Effector CD4-positive, alpha-beta T cell (primary cell): Measurements from ENCODE around the gene FBN3.
"Not testable (repeated sequence)": the region's sequence is repeated elsewhere in the genome, so short reads cannot be mapped to it uniquely, and the experiment has no call there.

Source experiments
- DNase-seq: peaks from one replicate; pipeline ENCODE4 v3.0.0-alpha.2; 2020

Gene FBN3

GRCh38 chr19:8116437-8117293 lies 32.7 kb downstream of the FBN3 start:
- DNase-seq, result no peak

GRCh38 chr19:8115805-8116396 lies 33.5 kb downstream of the FBN3 start:
- DNase-seq, result no peak

- DNase-seq, result no peak
These were observed 36.4 kb downstream of the FBN3 start for GRCh38 chr19:8113017-8113416.

GRCh38 chr19:8111376-8111775 lies 38.0 kb downstream of the FBN3 start:
- DNase-seq, result no peak

GRCh38 chr19:8110931-8111330 lies 38.5 kb downstream of the FBN3 start:
- no peak for DNase-seq

- no peak for DNase-seq
These were observed 39.3 kb downstream of the FBN3 start for GRCh38 chr19:8109890-8110662.

GRCh38 chr19:8109455-8109854 lies 39.9 kb downstream of the FBN3 start:
- DNase-seq, result no peak

- DNase-seq, result no peak
These were observed 40.6 kb downstream of the FBN3 start for GRCh38 chr19:8108560-8109445.

- no peak for DNase-seq
These were observed 42.0 kb downstream of the FBN3 start for GRCh38 chr19:8107301-8107903.

- no peak for DNase-seq
These were observed 43.9 kb downstream of the FBN3 start for GRCh38 chr19:8105471-8105870.

- DNase-seq, result not testable (repeated sequence)
These were observed 47.5 kb downstream of the FBN3 start for GRCh38 chr19:8101910-8102309.

- no peak for DNase-seq
These were observed 48.1 kb downstream of the FBN3 start for GRCh38 chr19:8101311-8101710.

- DNase-seq, result no peak
These were observed 51.5 kb downstream of the FBN3 start for GRCh38 chr19:8097681-8098567.

GRCh38 chr19:8097198-8097597 lies 52.2 kb downstream of the FBN3 start:
- no peak for DNase-seq

GRCh38 chr19:8096071-8096470 lies 53.3 kb downstream of the FBN3 start:
- DNase-seq, result no peak

- no peak for DNase-seq
These were observed 54.0 kb downstream of the FBN3 start for GRCh38 chr19:8095354-8095886.

GRCh38 chr19:8094336-8094735 lies 55.1 kb downstream of the FBN3 start:
- DNase-seq, result no peak

- no peak for DNase-seq
These were observed 55.7 kb downstream of the FBN3 start for GRCh38 chr19:8093740-8094139.

GRCh38 chr19:8090950-8091349 lies 58.4 kb downstream of the FBN3 start:
- no peak for DNase-seq

- no peak for DNase-seq
These were observed 59.5 kb downstream of the FBN3 start for GRCh38 chr19:8089664-8090601.
